ENCODE data around the gene TUBB.

TUBB gene

GRCh38 chr6:30719356-30719755 lies 796 bp upstream of the TUBB start:
- DNase-seq = no peak

- peak; percentile 71 to 76 for DNase-seq
Observed at GRCh38 chr6:30720738-30721197, 616 bp downstream of the TUBB start.

- peak; percentile 98 for DNase-seq
Observed at GRCh38 chr6:30721198-30722024, 1.3 kb downstream of the TUBB start.

GRCh38 chr6:30722025-30722279 lies 1.8 kb downstream of the TUBB start:
- DNase-seq = peak in 1 of 2 donors; percentile 41

GRCh38 chr6:30722280-30723112 lies 2.3 kb downstream of the TUBB start:
- DNase-seq = peak; percentile 86 to 92

- peak in 1 of 2 donors; percentile 6 for DNase-seq
Observed at GRCh38 chr6:30723159-30723842, 3.1 kb downstream of the TUBB start.

GRCh38 chr6:30723843-30724741 lies 3.9 kb downstream of the TUBB start:
- DNase-seq = peak in 1 of 2 donors; percentile 10

GRCh38 chr6:30724906-30725667 lies 4.9 kb downstream of the TUBB start:
- no peak for DNase-seq

- peak in 1 of 2 donors; percentile 47 for DNase-seq
Observed at GRCh38 chr6:30725713-30726505, 5.8 kb downstream of the TUBB start.

GRCh38 chr6:30726506-30727413 lies 6.6 kb downstream of the TUBB start:
- peak in 1 of 2 donors; percentile 36 for DNase-seq

- no peak for DNase-seq
Observed at GRCh38 chr6:30727920-30728553, 7.9 kb downstream of the TUBB start.

- peak; percentile 86 to 89 for DNase-seq
Observed at GRCh38 chr6:30730601-30731435, 10.7 kb downstream of the TUBB start.

GRCh38 chr6:30732237-30732943 lies 12.2 kb downstream of the TUBB start:
- DNase-seq = no peak

GRCh38 chr6:30735668-30736314 lies 15.6 kb downstream of the TUBB start:
- no peak for DNase-seq

- DNase-seq = no peak
Observed at GRCh38 chr6:30738532-30738931, 18.4 kb downstream of the TUBB start.

- DNase-seq = no peak
Observed at GRCh38 chr6:30740540-30740870, 20.4 kb downstream of the TUBB start.

Measured in stimulated activated CD4-positive, alpha-beta T cell treated with anti-CD3 and anti-CD28 coated beads, Interleukin-2, amount 100 ng/mL, for 24 hours (primary cell).